ENCODE measurements around the gene LMBR1. TPM values are rescaled to one million over a fixed set of nuclear protein-coding genes. Genes with fewer than 3 reads are reported as not detected.
"Not testable (repeated sequence)": the region's sequence is repeated elsewhere in the genome, so short reads cannot be mapped to it uniquely, and the experiment has no call there.

Gene LMBR1
- total RNA-seq, 1 donor = 53.0 TPM

DNA sequence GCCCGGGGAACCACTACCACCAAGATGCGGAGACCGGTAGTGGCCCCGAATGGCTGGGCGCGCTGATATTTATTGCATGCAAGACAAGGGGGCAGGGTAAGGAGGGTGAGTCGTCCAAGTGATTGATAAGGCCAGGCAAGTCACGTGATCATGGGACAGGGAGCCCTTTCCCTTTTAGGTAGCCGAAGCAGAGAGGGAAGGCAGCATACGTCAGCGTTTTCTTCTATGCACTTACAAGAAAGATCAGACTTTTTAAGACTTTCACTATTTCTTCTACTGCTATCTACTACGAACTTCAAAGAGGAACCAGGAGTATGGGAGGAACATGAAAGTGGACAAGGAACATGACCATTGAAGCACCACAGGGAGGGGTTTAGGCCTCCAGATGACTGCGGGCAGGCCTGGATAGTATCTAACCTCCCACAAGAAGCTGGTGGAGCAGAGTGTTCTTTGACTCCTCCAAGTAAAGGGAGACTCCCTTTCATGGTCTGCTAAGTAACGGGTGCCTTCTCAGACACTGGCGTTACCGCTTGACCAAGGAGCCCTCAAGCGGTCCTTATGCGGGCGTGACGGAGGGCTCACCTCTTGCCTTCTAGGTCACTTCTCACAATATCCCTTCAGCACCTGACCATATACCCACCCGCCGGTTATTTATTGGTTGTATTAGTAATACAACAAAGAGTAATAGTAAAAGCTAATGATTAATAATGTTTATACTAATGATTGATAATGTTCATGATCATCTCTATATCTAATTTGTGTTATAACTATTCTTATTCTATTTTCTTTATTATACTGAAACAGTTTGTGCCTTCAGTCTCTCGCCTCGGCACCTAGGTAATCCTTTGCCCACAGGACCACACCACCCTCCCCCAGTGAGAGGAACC lies 27.7 kb upstream of the LMBR1 start:
- peaks cover 12% of the 10 kb centered on the region for H3K4me1 ChIP-seq (ENCODE audit: insufficient read depth, low read length)
- not testable (repeated sequence) for H3K9me3 ChIP-seq (ENCODE audit: low read depth, low read length); H3K4me3 ChIP-seq (ENCODE audit: low read length); H3K27me3 ChIP-seq (ENCODE audit: insufficient read depth, low read length)

DNA sequence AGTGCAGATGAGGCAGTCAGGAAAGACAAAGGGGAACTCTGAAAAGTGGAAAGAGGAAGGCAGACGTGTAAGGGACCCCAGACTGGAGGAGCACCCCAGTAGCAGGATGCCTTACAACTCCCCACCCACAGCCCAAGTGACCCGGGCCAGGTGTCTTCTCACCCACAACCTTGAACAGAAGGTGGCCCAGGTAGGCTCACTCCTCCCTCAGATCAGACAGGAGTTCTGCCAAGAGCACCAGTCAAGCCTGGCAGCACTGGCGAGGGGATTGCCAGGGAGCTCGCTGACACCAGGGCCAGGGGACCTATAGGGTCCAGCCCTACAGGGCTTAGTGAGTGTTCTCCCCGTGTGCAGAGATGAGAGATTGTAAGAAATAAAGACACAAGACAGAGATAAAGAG lies 27.1 kb upstream of the LMBR1 start:
- Histone ChIP-seq H3K9me3 (ENCODE audit: low read depth, low read length) (no peaks in the 10 kb centered on the region), H3K4me1 (ENCODE audit: insufficient read depth, low read length) (peaks cover 12% of the 10 kb centered on the region), H3K27me3 (ENCODE audit: insufficient read depth, low read length) (peaks cover 4% of the 10 kb centered on the region), H3K4me3 (ENCODE audit: low read length) (no peak overlapping the region)

DNA sequence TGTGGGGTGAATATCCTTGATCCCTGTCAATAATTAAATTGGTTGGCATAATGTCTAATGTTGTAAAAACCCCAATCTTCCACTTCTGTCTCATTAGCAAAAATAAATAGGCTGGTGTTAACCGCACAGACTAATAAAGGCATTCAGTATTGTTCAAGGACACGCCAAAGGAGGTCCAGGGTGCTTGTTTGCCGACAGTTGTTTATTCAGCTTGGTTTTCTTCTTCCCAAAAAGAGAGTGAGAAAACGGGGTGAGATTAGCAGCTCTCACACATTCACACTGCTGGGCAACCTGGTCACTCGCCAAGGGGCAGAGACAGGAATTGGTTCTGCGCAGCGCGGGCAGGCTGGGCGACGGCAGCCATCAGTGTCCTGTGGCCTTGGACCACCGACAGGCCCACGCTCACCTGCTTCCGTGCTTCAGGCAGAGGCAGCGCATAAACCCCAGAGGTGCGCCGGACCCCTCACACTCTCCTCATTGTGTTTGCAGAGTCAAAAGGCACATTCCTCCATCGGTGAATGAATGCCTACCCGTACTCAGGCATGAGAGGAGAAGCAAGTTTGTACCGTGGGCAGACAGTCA lies 26.2 kb upstream of the LMBR1 start:
- no peak overlapping the region for H3K4me3 ChIP-seq (ENCODE audit: low read length)

GRCh38 chr7:156918635-156919034 lies 25.7 kb upstream of the LMBR1 start:
- Histone ChIP-seq H3K4me3 (ENCODE audit: low read length) (no peak overlapping the region), H3K27me3 (ENCODE audit: insufficient read depth, low read length) (peaks cover 4% of the 10 kb centered on the region), H3K9me3 (ENCODE audit: low read depth, low read length) (no peaks in the 10 kb centered on the region), H3K4me1 (ENCODE audit: insufficient read depth, low read length) (peaks cover 12% of the 10 kb centered on the region)

More for the DNA sequence above, 26.2 kb upstream of the LMBR1 start:
- Histone ChIP-seq H3K27me3 (ENCODE audit: insufficient read depth, low read length) (peaks cover 4% of the 10 kb centered on the region), H3K4me1 (ENCODE audit: insufficient read depth, low read length) (peaks cover 12% of the 10 kb centered on the region), H3K9me3 (ENCODE audit: low read depth, low read length) (no peaks in the 10 kb centered on the region)

GRCh38 chr7:156909574-156910252 lies 16.7 kb upstream of the LMBR1 start:
- not testable (repeated sequence) for H3K27me3 ChIP-seq (ENCODE audit: insufficient read depth, low read length); H3K9me3 ChIP-seq (ENCODE audit: low read depth, low read length); H3K4me3 ChIP-seq (ENCODE audit: low read length); H3K4me1 ChIP-seq (ENCODE audit: insufficient read depth, low read length)

- no peaks in the 10 kb centered on the region for H3K27me3 ChIP-seq (ENCODE audit: insufficient read depth, low read length)
- H3K4me3 ChIP-seq (ENCODE audit: low read length) = no peak overlapping the region
- H3K9me3 ChIP-seq (ENCODE audit: low read depth, low read length) = no peaks in the 10 kb centered on the region
- H3K4me1 ChIP-seq (ENCODE audit: insufficient read depth, low read length) = no peaks in the 10 kb centered on the region
These were observed 14.7 kb upstream of the LMBR1 start for GRCh38 chr7:156907656-156908055.

DNA sequence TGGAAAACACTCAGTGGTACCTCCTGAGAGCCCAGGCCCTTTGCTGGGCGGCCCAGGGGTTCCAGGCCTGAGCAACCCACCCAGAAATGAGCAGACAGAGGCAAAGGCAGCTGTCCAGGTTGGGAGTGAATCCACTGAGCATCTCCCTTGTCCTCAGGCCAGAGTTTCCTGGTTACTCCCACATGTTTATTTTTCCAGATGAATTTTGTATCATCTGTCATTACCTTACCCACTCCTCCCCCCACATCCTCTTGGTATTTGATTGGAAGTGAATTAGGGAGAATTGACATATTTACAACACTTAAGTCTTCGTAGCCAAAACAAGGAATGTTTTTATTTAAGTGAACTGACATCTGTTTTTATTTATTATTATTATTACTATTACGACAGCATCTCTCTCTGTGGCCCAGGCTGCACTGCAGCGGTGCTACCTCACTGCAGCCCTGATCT lies 13.2 kb upstream of the LMBR1 start:
- H3K27me3 ChIP-seq (ENCODE audit: insufficient read depth, low read length) = no peaks in the 10 kb centered on the region
- H3K4me3 ChIP-seq (ENCODE audit: low read length) = no peak overlapping the region
- H3K4me1 ChIP-seq (ENCODE audit: insufficient read depth, low read length) = no peaks in the 10 kb centered on the region
- H3K9me3 ChIP-seq (ENCODE audit: low read depth, low read length) = no peaks in the 10 kb centered on the region

- Histone ChIP-seq H3K27me3 (ENCODE audit: insufficient read depth, low read length) (no peaks in the 10 kb centered on the region), H3K9me3 (ENCODE audit: low read depth, low read length) (no peaks in the 10 kb centered on the region), H3K4me3 (ENCODE audit: low read length) (no peak overlapping the region), H3K4me1 (ENCODE audit: insufficient read depth, low read length) (no peaks in the 10 kb centered on the region)
These were observed 10.4 kb upstream of the LMBR1 start for GRCh38 chr7:156903232-156903909.

DNA sequence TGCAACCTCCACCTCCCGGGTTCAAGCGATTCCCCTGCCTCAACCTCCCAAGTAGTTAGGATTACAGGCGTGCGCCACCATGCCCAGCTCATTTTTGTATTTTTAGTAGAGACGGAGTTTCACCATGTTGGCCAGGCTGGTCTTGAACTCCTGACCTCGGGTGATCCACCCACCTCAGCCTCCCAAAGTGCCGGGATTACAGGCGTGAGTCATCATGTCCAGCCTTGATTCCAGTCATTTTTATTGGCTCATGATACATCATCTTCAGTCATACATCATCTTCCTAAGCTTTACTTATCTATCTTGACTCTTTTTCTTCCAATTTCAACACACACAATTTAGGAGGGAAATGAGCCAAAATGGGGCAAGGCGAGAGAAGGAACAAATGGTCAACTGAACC lies 7.1 kb upstream of the LMBR1 start:
- H3K9me3 ChIP-seq (ENCODE audit: low read depth, low read length); H3K4me3 ChIP-seq (ENCODE audit: low read length); H3K27me3 ChIP-seq (ENCODE audit: insufficient read depth, low read length): not testable (repeated sequence)
- H3K4me1 ChIP-seq (ENCODE audit: insufficient read depth, low read length) = peaks cover 17% of the 10 kb centered on the region

DNA sequence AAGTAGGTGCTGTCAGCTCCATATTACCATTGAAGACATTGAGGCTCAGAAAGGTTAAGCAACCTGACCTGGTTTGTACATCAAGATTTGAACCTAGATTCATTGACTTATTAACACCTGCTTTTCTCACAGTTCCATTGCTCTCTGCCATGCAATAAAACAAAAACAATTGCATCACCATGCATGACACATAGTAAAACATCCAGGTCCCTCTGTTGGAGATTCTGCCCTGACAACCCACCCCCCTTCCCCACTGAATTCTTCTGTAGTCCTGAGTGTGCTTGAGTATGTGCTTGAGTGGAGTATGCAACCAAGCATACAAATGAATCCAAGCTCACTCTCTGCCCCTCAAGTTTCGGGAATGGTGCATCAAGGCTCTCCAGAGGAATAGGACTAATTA lies 6.0 kb upstream of the LMBR1 start:
- no peaks in the 10 kb centered on the region for H3K27me3 ChIP-seq (ENCODE audit: insufficient read depth, low read length)
- peaks cover 29% of the 10 kb centered on the region for H3K4me1 ChIP-seq (ENCODE audit: insufficient read depth, low read length)
- no peak overlapping the region for H3K4me3 ChIP-seq (ENCODE audit: low read length)
- H3K9me3 ChIP-seq (ENCODE audit: low read depth, low read length) = no peaks in the 10 kb centered on the region

- Histone ChIP-seq H3K27me3 (ENCODE audit: insufficient read depth, low read length) (no peaks in the 10 kb centered on the region), H3K4me1 (ENCODE audit: insufficient read depth, low read length) (peaks cover 35% of the 10 kb centered on the region), H3K9me3 (ENCODE audit: low read depth, low read length) (no peaks in the 10 kb centered on the region), H3K4me3 (ENCODE audit: low read length) (no peak overlapping the region)
These were observed 4.7 kb upstream of the LMBR1 start for GRCh38 chr7:156897673-156898072.

- H3K4me3 ChIP-seq (ENCODE audit: low read length) = no peak overlapping the region
- H3K27me3 ChIP-seq (ENCODE audit: insufficient read depth, low read length) = no peaks in the 10 kb centered on the region
- H3K9me3 ChIP-seq (ENCODE audit: low read depth, low read length) = no peaks in the 10 kb centered on the region
- H3K4me1 ChIP-seq (ENCODE audit: insufficient read depth, low read length) = peaks cover 43% of the 10 kb centered on the region
These were observed 3.5 kb upstream of the LMBR1 start for GRCh38 chr7:156896388-156897022.

DNA sequence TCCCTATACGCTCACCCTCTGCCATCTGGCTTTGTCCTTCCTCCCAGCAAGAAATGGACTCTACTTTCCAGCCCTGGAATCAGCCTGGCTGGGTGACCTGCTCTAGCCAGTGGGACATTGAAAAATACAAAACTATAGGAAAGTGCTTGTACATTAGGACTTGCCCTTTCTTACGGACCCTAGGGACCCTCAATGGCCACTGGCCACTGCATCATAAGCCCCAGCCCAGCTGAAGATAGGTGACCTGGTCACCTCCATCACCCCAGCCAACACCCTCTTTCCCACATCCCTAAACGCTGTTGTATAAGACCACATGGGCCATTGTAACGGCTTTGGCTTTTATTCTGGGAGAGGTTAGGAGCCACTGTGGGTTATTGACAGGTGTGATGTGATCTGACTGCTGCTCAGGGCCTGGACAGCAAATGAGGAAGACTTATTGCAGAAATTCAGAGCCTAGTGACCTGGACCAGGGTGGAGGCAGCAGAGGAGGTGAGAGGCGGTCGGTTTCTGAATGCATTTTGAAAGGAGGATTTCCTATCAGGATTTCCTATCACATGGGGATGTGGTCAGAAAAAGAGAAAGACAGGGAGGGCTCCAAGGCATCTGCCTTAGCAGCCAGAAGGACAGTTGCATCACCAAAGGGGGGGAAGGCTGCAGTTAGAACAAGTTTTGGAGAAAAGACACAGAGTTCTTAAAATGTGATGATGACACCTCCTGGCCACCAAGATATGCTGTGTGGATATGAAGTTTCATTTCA lies 2.2 kb upstream of the LMBR1 start:
- no peaks in the 10 kb centered on the region for H3K9me3 ChIP-seq (ENCODE audit: low read depth, low read length)
- no peaks in the 10 kb centered on the region for H3K27me3 ChIP-seq (ENCODE audit: insufficient read depth, low read length)
- H3K4me1 ChIP-seq (ENCODE audit: insufficient read depth, low read length) = peaks cover 44% of the 10 kb centered on the region
- H3K4me3 ChIP-seq (ENCODE audit: low read length) = no peak overlapping the region
